ENCODE data around the gene FOXA2.
"Not testable (repeated sequence)": the region's sequence is repeated elsewhere in the genome, so short reads cannot be mapped to it uniquely, and the experiment has no call there.

The FOXA2 gene

DNA sequence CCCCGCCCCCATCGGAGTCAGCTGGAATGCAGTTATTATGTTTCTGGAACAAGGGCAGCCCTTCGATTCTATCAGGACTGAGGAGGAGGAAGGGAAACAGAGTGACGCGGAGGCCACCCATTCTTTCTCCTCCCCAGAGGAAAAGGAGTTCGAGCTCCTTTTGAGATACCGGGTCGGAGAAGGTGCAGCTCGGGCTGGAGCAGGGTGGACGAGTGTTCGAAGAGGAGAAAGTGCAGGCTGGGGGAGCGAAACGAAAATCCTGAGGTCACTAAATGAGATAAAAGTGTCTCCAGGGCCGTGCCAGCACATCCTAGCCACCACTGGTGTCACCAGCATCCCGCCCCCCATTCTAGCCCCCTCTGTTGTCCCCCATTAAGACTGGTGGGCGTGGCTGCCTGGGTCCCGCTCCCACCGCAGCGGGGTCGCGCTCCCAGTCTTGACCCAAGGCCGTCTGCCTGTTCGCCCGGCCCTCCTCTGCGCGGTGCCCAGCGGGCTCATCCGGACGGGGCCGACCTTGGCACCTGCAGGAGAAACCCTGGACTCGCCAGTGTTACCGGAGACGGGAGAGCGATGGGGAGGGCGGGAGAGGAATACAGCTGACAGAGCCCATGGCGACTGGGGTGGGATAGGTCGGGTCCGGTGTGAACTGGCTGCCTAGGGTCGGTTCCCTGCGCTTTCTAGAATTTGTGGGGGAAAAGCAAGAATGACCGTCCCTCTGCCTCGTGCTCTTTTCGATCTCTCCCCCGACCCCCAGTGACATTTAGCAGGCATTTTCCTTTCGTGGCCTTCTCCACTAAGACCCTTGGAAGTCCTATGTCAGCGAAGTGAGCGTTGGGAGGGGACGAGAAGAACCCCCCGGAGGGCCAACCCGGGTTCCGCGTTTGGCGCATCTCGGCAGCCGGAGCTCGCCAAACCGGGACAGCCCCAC lies 16.2 kb downstream of the FOXA2 start:
- no peak for DNase-seq

DNA sequence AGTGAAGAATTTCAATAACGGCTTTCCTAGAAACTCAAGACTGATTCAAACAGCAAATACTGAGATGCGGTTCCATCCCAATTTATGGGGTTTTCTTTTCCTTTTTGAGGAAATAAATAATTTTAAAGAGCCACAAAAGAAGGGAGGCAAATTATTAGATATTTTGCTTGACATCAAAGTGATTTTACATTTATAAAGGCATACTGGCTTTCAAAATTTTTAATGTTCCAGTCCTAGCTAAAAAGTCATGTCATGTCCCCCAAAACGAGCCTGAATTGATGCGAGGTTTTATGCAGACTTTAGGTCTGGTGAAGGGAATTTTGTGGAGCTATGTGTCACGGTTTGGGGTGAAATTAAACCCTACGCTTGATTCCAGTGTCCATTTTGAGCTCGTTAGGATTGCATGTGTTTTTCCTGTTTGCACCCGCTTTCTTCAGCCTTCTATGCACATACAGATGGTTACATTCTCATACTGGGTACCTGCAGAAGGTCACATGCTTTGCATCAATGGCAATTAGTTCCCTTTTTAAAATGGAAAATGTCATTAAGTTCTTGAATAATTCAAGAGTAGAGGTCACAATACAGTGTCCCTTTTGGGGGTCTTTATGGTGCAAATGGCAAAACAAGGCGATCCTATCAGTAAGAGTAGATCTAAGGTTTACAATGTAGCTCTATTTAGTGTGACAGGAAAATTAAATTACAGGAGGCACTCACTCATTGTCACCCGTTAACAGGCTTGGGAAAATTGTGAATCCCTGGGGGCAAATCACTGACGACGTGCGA lies 17.3 kb downstream of the FOXA2 start:
- DNase-seq, result no peak

DNA sequence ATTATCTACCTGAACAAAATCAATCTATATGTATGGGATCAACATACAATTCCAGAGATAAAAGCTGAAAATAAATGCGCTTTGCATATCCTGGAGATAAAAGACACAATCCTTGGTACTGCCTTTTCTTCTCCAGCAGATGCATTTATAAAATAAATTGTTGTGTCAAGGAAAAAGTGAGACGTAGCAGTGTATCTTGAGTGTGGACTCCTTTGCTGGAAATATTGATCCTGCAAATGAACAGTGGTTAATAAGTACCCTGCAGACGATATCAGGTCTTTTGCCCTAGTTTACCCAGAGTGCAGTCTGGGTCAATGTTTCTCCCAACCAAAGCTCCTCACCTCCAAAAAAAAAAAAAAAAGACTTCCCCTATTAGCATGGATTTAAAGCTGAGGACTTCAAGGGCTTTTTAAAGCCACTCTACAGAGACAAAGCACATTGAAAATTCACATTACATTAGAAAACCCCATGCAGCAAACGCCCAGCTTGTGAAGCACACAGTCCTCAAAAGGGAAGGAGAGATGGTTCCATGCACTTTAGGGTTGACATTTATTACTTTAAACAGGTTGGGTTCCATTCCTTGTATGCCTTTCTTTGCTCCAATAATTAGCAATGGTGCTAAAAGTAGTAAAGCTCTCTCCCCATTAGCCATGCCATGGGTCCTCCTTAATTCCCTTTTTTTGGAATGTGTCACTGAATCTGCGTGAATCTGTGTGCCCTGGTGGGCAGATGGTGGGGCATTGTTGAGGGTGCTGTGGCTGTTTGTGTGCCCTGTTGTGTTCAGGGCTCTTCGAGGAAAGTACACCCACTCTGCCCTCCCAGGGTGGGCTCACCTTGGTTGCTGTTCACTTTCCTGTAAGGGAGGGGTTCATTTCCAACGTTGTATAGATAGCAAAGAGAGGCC lies 21.1 kb downstream of the FOXA2 start:
- no peak for DNase-seq

DNA sequence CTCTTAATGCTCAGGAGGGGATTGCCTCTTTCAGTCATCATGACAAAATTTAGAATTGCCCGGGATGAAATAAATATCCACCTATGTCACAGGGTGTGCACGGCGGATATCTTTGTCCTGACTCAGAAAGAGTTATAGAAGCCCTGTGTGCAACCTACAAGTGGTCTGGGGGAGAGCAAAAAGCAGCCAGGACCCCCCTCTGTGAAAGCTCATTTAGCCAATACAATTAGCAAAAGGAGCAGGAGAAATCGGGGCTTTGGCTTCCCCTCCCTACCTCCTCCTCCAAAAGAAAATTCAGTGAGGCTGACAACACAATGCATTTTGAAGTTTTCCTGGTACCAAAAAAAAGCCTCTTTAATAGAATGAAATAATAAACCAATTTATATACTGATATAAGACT lies 21.8 kb downstream of the FOXA2 start:
- no peak for DNase-seq

DNA sequence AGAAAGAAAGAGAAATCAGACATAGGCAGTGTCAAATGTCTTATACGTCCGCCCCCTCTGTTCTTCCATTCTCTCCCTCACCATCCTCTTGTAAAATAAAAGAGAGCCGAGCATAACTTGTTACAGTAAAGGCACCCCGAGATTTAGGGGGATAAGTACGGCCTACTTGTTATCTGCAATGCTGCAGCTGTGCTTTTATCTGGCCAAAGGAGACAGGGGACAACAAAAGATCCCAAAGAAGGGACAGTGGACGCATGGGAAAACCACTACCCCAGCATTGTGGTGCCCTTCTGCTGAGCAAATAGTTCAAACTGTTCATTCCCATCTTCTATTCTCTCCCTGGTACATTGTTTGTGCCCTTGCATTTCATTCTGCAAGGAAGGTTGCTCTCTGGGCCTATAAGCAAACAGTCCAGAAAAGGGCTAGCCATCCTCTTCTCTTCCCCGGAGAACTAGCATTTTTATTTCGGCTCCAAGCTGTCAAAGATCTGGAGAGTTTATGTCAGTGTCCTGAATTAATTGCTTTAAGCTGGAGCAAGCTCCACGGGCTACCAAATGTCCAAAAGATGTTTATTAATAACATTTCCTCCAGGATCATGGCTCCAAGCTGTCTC lies 22.3 kb downstream of the FOXA2 start:
- no peak for DNase-seq

DNA sequence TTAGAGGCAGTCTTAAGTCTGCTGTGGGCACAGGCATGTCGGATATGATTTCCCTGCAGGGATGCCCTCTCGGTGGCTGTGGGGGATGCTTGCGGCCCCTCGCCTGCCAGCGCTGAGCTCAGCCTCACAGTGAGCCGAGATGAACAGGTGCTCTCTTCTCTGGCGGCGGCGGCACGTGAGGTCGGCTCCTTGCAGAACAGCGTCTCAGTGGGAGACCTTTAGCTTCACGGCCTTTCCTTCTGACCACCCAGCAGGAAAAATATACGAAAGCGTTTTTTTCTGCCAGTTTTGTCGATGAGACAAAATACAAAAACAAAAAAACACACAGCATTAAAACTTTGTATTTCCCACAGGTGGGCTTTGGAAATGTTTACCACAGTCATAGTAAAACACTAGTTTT lies 23.6 kb downstream of the FOXA2 start:
- no peak for DNase-seq

DNA sequence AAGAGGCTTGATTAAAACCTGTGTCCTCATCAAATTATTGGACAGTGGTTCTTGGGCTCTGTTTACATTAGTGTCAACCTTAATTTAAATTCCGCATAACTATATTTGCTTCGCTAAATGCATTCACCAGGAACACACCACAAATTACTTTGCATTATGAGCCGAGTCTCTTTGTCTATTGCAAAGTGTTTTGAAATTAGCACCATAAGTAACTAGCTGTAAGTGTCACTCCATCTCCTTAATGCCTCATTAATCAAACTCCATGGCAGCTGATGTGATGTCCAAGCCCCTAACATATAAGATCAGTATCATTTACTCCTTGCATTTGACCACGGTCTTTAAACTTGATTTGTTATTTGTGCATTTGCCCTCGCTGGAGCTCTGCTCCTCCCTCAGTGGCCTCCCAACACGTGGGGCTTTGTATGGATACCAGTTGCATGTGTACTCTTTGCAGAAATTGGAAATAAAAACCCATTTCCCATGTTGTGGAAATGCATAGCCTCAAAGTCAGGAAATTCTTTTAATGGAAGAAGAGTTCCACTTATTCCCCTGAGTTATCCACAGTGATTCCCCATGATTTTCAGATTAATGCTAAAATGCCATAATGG lies 24.6 kb downstream of the FOXA2 start:
- no peak for DNase-seq

DNA sequence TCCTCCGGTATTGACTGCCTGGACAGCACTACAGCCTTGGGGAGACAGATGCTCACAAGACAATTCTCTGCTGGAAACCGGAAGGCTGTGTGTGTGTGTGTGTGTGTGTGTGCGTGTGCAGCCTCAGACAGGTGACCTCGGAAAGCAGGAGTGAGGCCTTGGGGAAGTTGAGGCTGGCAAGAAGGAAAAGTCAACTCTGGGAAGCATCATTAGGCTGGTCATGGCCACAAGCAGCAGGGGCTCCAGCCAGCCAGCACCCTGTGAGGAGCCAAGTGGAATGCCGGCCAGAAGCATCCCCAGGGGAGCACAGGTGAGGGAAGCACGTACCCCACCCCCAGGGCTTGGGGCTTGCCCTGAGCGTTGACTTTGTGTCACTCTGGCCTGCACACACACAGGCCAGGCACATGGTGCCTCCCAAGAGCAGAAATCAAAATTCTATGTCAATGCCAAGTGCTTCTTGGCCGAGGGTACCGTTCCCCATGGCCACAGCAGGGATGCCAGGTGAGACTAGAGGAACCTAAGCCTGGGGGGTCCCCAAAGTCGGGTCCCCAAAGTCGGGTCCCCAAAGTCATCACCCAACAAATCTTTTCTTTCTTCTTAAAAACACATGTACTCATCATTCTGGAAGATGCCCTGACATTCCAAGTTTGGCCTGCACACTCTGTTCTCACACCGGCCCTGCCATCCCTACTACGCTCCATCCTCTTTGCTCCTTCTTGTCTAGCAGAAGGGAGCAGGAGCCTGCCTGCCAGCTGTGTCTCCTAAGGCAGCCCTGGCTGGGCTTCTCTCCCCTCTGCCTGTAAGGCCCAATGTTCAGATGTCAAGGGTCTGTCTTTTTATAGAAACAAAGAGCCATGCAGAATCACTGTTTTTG lies 26.7 kb downstream of the FOXA2 start:
- no peak for DNase-seq

DNA sequence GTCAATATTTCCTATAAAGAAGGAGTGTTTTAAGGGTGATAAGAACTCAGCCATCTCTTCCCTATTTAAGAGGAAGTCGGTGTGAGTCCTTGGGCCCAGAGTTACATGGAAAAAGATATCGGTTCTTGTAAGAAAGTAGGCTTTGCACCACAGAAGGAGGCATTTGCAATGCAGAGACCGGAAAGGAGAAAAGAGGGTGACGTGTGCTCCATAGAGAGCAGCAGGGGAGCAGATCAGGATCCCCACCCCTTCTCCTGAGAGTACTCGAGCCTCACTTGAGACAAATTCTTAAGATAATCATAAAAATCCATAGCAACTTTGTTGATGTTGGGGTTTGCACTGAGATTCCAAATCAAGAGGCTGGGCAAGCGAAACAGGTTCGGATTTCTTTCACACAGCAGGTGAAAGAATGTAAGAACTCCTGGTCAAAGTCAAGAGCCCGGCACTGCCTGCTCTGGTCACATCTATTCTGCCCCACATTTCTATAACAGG lies 27.8 kb downstream of the FOXA2 start:
- no peak for DNase-seq

DNA sequence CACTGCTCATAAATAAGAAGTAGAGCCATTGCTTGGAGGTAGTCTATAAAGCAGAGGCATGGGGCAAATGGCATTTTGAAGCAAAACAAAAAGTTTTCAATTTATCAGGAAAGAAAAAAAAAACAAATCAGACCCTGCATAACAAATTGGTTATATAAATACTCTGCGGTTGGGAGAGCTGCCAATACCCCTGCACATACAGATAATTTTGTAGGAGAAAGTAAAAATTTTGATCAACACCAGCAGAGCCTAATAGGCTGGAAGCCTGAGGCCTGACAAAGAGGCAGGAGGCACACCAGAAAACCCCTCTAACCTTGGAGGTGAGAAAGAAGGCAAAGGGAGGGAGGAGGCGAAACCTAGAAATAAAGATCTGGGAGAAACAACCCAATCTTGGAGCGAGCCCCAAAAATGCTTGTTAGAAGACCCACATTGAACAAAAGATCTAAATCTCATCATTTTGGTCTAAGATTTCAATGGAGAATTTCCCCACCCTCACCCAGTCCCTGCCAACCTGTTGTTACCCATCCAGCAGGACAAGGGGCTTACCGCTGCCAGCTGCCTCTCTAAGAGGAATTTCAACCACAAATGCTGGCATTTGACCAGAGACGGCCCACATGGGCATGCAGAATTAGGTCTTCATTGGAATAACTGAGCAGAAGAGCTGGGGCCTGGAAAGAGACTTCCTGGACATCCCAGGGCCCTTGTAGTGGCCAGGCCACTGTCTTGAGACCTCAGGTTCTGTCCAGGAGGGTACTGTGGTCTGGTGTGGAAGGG lies 28.4 kb downstream of the FOXA2 start:
- no peak for DNase-seq

DNA sequence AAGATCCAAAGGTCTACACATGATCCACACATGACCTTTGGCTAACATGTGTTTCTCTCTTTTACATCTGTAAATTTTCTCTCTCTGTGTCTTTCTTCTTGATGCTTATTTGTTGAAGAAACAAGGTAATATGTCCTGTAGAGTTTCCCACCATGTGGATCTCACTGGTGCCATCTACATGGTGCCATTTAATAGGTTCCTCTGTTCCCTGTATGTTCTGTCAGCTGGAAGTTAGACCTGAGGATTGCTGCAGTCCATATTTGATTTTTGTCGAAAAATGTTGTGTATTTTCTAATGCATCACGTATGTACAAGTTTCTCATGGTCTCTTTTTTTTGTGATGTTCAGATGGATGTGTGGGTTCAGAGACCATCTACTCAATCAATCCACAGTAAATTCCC lies 30.0 kb downstream of the FOXA2 start:
- DNase-seq, result no peak

DNA sequence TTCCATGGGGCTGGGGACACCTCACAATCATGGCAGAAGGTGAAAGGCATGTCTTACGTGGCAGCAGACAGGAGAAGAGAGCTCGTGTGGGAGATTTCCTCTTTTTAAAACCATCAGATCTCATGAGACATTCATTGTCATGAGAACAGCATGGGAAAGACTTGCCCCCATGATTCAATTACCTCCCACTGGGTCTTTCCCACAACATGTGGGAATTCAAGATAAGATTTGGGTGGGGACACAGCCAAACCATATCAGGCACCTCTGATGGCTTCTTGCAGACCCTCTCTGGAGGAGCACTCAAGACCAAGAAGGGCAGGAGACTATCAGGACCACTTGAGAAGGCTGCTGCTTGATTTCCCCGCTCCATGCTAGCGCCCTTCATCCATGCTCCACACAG lies 33.9 kb downstream of the FOXA2 start:
- not testable (repeated sequence) for DNase-seq

DNA sequence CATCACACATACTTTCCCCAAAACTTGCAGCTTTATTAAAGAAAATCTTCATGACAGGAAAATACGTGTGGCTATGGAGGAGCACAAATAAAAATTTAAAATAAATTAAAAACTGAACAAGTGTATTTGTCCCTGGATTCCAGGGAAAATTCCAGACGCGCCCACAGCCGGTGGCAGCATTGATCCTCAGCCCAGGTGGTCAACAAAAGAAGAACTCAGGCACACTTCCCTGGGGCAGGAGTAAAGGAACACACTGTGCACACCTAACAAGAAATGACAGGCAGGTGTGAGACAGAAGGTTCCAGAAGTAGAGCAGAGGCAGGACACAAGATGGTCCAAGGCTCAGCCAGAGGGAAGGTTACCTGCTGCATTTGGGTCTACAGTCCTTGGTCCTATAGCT lies 36.3 kb downstream of the FOXA2 start:
- no peak for DNase-seq

DNA sequence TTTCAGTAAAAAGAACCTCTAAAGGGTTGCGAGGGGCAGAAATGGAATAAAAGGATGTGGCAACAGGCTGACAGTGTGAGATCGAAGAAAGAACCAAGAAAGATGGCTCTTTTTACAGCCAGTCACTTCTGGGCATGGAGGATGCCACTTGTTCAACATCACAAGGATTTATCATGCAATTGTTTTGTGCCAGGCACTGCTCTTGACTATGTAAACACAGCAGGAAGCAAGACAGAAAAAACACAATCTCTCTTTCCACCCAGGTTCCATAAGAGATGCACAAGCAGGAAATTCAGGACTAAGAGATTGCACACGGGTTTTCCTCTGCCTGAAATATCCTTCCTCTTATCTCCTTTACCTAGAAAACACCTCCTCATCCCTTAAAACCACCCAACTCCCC lies 38.0 kb downstream of the FOXA2 start:
- DNase-seq, result no peak

DNA sequence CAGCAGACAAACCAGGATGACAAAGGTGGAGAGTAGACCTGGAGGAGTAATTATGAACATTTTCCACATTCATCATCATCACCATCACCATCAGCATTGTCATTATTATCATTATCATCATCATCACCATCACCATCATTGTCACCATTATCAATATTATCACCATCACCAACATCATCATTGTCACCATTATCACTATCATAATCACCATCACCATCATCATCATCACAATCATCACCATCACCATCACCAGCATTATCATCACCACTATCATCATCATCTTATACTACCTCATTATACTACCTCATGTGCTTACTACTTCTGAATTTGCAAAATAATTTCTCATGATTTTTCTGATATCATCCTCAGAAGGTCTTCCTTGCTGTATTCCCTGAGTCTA lies 39.3 kb downstream of the FOXA2 start:
- no peak for DNase-seq

DNA sequence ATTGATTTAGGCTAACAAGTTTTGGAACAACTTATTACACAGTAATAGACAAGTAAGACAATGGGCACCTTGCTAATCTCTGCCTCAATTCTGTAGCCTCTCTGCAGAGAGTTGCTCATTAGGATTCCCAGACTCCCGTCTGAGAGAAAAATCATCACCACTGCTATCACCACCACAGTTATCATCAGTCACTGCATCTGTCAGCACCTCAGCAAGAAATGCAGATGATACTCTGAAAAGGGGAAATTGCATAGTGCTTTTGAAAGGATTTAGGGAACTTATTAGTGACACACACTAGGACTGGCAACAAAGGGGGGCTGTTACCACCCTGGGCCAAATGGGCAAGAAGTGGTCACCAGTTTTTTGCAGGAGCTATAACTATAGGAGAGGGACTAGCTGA lies 39.9 kb downstream of the FOXA2 start:
- DNase-seq, result no peak

DNA sequence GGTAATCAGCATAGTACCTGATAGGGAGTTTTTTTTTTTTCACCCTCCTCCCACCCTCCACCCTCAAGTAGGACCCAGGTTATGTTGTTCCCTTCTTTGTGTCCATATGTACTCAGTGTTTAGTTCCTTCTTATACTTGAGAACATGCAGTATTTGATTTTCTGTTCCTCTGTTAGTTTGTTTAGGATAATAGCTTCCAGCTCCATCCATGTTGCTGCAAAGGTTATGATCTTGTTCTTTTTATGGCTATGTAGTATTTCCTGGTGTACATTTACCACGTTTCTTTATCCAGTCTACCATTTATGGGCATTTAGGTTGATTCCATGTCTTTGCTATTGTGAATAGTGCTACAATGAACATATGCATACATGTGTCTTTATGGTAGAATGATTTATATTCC lies 41.9 kb downstream of the FOXA2 start:
- DNase-seq, result no peak

DNA sequence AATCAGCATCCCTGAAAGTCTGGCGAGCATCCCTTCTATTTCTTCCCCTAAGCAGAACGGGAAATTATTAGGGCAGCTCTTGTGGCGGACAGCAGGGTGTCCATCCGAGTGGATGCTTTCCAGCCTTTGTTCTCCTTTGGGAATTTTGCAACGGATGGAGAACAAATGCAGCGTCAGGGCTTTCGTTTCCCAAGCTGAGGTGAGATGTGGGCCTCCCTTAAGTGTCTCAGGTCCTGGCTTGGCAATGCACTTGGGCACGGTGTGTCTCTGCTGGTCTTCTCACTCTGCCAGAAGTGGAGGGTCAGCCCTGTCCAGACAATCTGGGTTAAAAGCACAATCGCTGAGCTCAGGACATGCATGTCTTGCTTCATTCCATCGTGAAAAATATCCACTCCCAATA lies 43.5 kb downstream of the FOXA2 start:
- DNase-seq, result no peak

DNA sequence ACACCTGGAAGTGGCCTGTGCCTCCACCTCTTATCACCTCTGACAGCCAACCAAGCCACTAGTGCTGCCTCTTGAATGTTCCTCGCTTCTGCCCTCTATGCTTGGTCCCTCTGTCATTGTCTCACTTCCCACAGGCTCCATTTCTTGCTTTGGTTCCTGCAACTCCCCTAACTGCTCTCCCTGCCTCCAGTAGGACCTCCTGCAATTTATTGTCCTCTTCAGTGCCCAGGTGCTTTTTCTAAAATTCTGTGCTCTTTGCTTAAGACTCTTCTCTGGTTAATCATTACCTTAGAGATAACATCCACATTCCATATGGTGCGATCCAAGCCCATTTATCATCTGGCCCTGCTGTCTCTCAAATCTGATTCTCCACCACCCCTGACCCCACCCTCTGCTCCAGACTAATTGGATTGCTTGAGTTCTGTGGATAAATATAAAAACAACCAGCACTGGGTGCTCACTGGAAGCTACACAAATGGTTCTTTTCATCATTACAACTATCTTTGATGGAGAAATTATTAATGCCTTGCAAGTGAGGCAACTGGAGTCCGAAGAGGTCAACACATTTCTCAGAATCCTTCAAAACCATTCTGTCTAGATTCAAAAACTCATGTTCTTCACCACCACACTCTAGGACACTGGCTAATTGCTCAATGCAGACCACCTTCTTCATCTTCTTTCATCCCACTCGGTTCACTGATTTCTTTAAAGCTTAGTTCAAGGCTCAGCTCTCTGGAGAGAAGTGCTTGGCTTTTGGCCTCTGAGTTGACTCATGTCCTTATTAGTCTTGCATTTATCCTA lies 47.2 kb downstream of the FOXA2 start:
- no peak for DNase-seq

Measured in NCI-H1092 (cell line).